ENCODE measurements around the gene UTS2B. TPM values are rescaled to one million over a fixed set of nuclear protein-coding genes. Genes with fewer than 3 reads are reported as not detected.
A peak's percentile ranks its signal among the peaks of the same experiment; 100 is the strongest.

UTS2B gene
- total and polyA plus RNA-seq, 2 of the 4 experiments (the other 2 are of a cell fraction), result 0.72 to 0.79 TPM

- Histone ChIP-seq H3K14ac (replicated peaks; ENCODE audit: low read depth, low read length) (peak overlapping the region; percentile 34; the same call in 1 of the 2 replicates), H3K36me3 (ENCODE audit: control insufficient read depth, insufficient read depth, low read length) (peaks cover 15% of the 10 kb centered on the region), H2BK5ac (ENCODE audit: low read depth, low read length, poor library complexity, severe bottlenecking) (peak overlapping the region; percentile 94), H4K91ac (ENCODE audit: insufficient read depth, low read depth, low read length) (0 out of 2 replicates have a peak overlapping the region, but pooled peaks have one; percentile 15), H3K79me1 (ENCODE audit: low read depth in 1 of 2, low read length in 2 of 2) (peaks cover 12 to 49% of the 10 kb centered on the region in 2 experiments), H3K4me3 (ENCODE audit: insufficient read depth, low read depth, low read length) (no peak overlapping the region), H2BK20ac (ENCODE audit: low read depth, low read length) (peak overlapping the region; percentile 55; the same call in 1 of the 2 replicates), H2AFZ (replicated peaks; ENCODE audit: low read length, poor library complexity) (no peak overlapping the region), H3K56ac (ENCODE audit: extremely low read depth, insufficient read depth, low read length) (no peak overlapping the region), H2BK15ac (ENCODE audit: low read depth, low read length) (peak overlapping the region; percentile 45; the same call in 2 of the 3 replicates), H2BK120ac (ENCODE audit: low read depth, low read length) (peak overlapping the region; percentile 41), H4K8ac (ENCODE audit: low read depth in 2 of 2, low read length in 2 of 2) (peak overlapping the region in 1 of 2 experiments; percentile 41; a peak in 1 of 4 replicates), H2AK9ac (replicated peaks; ENCODE audit: low read depth, low read length, poor library complexity) (no peak overlapping the region), H4K20me1 (ENCODE audit: insufficient read depth, low read length) (no peaks in the 10 kb centered on the region), H3K23ac (ENCODE audit: low read depth, low read length) (peak overlapping the region; percentile 44; the same call in 1 of the 2 replicates), H3K9me1 (ENCODE audit: insufficient read depth, low read length) (peaks cover 5% of the 10 kb centered on the region), H3K4ac (ENCODE audit: low read depth, low read length) (peak overlapping the region; percentile 42; the same call in 1 of the 2 replicates), H4K5ac (ENCODE audit: low read depth, low read length) (peak overlapping the region; percentile 61; the same call in 1 of the 2 replicates), H3K4me1 (ENCODE audit: control insufficient read depth, insufficient read depth, low read length) (peaks cover 11% of the 10 kb centered on the region), H3K4me2 (ENCODE audit: low read depth, low read length) (peak overlapping the region; percentile 88; the same call in 1 of the 2 replicates), H3K27me3 (ENCODE audit: control insufficient read depth, insufficient read depth, low read length) (no peaks in the 10 kb centered on the region), H3K9me3 (ENCODE audit: control insufficient read depth, insufficient read depth, low read length) (no peaks in the 10 kb centered on the region), H3K9ac (ENCODE audit: low read depth, low read length) (peak overlapping the region; percentile 59; the same call in 1 of the 2 replicates), H3K27ac (ENCODE audit: insufficient read depth, low read length) (peak overlapping the region; percentile 51; the same call in 1 of the 2 replicates), H2AK5ac (ENCODE audit: low read depth, low read length) (peak overlapping the region; percentile 31; the same call in 1 of the 2 replicates), H3K18ac (ENCODE audit: low read depth, low read length) (peak overlapping the region; percentile 91; the same call in 1 of the 2 replicates)
- ATAC-seq (ENCODE audit: low read depth) (peak; percentile 89), DNase-seq (peak; percentile 81)
- ChIA-PET POLR2A (ENCODE audit: unreplicated experiment) (interaction anchor here (1.0 kb wide), 1 partner anchor 24 kb away, joined by 3 read pairs; no protein-coding TSS in a partner anchor), CTCF (no interaction called here)
- in situ Hi-C loops (cut with MboI; ENCODE audit: low sequenced_read_pairs), result loop anchor here (10.0 kb wide), 1 partner anchor 132 kb away; no protein-coding TSS in a partner anchor
- intact Hi-C loops (cut with micrococcal nuclease), result loop anchor here (5.0 kb wide), 2 partner anchors 44 to 139 kb away; partner anchors contain the start of gene UTS2B
- no CpG with 5 or more reads among the region's 7 CpGs for WGBS, 2 experiments (ENCODE audit: extremely low coverage in 2 of 2, insufficient read length in 1 of 2)
- BruUV-seq (replicated peaks), result no TSS peak
- dilution Hi-C loops (cut with HindIII; ENCODE audit: low sequenced_read_pairs, unreplicated experiment), result no loop called here
- TF ChIP-seq POLR2A (IDR thresholded peaks at IDR 0.05; ENCODE audit: low read depth, low read length) (no peak), MAFK (IDR thresholded peaks at IDR 0.05; ENCODE audit: low read depth, low read length) (peak; percentile 68), CTCF (conservative IDR thresholded peaks at IDR 0.05; ENCODE audit: low read depth, low read length) (no peak), NFE2L2 (IDR thresholded peaks at IDR 0.05; ENCODE audit: low read depth, low read length) (peak; percentile 69), FOS (IDR thresholded peaks at IDR 0.05; ENCODE audit: low read depth, low read length) (peak; percentile 56), CHD1 (IDR thresholded peaks at IDR 0.05; ENCODE audit: low read depth, low read length) (no peak)
These were observed 46.3 kb upstream of the UTS2B start for GRCh38 chr3:191376516-191377141.

All from IMR-90 (cell line).